ENCODE measurements around the gene TMEM259. TPM values are rescaled to one million over a fixed set of nuclear protein-coding genes. Genes with fewer than 3 reads are reported as not detected.

Gene TMEM259
- total and polyA plus RNA-seq, 2 of the 13 experiments (the other 11 are each of a cell fraction or from before 2014, with no cell fraction given), result 64.7 to 164 TPM

GRCh38 chr19:984165-984967, 36.6 kb downstream of the TMEM259 start, which contains the start of gene WDR18 (continued):
- TF ChIP-seq SUZ12 (IDR thresholded peaks at IDR 0.05; ENCODE audit: low read depth, low read length) (no peak), LCORL (IDR thresholded peaks at IDR 0.05) (no peak), LCORL (CRISPR knock-in tag; IDR thresholded peaks at IDR 0.05) (peak; percentile 73), TCF12 (IDR thresholded peaks at IDR 0.05) (no peak), TCF12 (CRISPR knock-in tag; IDR thresholded peaks at IDR 0.05) (peak; percentile 74; the same call in 1 of the 2 replicates), NR3C1 (CRISPR knock-in tag; IDR thresholded peaks at IDR 0.05) (no peak), PCBP1 (IDR thresholded peaks at IDR 0.05; ENCODE audit: borderline replicate concordance, low read depth, low read length) (no peak), CCDC6 (CRISPR knock-in tag; IDR thresholded peaks at IDR 0.05) (no peak), HNF4A (CRISPR knock-in tag; IDR thresholded peaks at IDR 0.05) (no peak), HDAC2 (CRISPR knock-in tag; IDR thresholded peaks at IDR 0.05) (peak; percentile 70), IRF2 (CRISPR knock-in tag; IDR thresholded peaks at IDR 0.05) (peak; percentile 30; the same call in 1 of the 2 replicates), ZUFSP (CRISPR knock-in tag; IDR thresholded peaks at IDR 0.05; ENCODE audit: borderline replicate concordance) (no peak), BRF2 (CRISPR knock-in tag; IDR thresholded peaks at IDR 0.05) (no peak), ZNF232 (CRISPR knock-in tag; IDR thresholded peaks at IDR 0.05; ENCODE audit: borderline replicate concordance) (peak; percentile 49; the same call in 1 of the 2 replicates), ZBTB43 (CRISPR knock-in tag; conservative IDR thresholded peaks at IDR 0.05) (no peak), KAT7 (CRISPR knock-in tag; IDR thresholded peaks at IDR 0.05; ENCODE audit: borderline replicate concordance) (peak; percentile 60; the same call in 1 of the 2 replicates), ZBTB39 (CRISPR knock-in tag; IDR thresholded peaks at IDR 0.05) (no peak), ZNF746 (CRISPR knock-in tag; IDR thresholded peaks at IDR 0.05) (no peak), FLYWCH1 (CRISPR knock-in tag; IDR thresholded peaks at IDR 0.05) (no peak), NFIB (CRISPR knock-in tag; IDR thresholded peaks at IDR 0.05; ENCODE audit: borderline replicate concordance) (no peak), ZNF24 (IDR thresholded peaks at IDR 0.05) (no peak), PITX1 (CRISPR knock-in tag; IDR thresholded peaks at IDR 0.05) (peak; percentile 32; the same call in 1 of the 2 replicates), TBX3 (IDR thresholded peaks at IDR 0.05; ENCODE audit: borderline replicate concordance) (no peak; the same call in 1 of the 2 replicates), ZNF263 (CRISPR knock-in tag; IDR thresholded peaks at IDR 0.05) (no peak), ZNF264 (CRISPR knock-in tag; IDR thresholded peaks at IDR 0.05) (no peak), MAFF (IDR thresholded peaks at IDR 0.05; ENCODE audit: low read depth, low read length) (no peak)

All from HepG2 (cell line).